NCI-H146 treated with DMSO at 0.1 percent for 48 hours (cell line): ENCODE data around the gene ATXN7L1.

Source experiments
- DNase-seq: peaks from one replicate; lab custom pipeline; 2025; ENCODE audit not compliant: unreplicated experiment; lab: John Stamatoyannopoulos, UW

ATXN7L1 gene

GRCh38 chr7:105652359-105652993, 223.9 kb downstream of the ATXN7L1 start:
- peak; percentile 63 for DNase-seq

DNA sequence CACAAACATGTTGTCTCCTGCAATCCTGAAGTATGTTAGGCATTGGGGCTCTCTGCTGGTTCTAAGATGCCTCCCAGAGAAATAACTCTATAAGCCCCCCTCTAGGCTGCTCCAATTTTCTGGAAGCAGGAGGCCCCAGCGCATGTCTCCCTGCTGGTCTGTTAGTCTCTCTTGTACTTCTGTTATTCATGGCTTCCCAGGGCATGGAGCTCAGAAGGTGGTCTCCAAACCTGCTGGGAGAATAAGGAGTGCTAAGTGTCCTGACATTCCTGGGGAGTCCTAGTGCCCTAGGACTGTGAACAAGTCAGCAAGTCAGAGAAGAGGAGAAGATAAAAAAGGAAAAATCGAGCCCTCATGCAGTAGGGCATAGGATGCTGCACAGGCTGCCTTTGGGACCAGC, 224.6 kb downstream of the ATXN7L1 start:
- no peak for DNase-seq

DNA sequence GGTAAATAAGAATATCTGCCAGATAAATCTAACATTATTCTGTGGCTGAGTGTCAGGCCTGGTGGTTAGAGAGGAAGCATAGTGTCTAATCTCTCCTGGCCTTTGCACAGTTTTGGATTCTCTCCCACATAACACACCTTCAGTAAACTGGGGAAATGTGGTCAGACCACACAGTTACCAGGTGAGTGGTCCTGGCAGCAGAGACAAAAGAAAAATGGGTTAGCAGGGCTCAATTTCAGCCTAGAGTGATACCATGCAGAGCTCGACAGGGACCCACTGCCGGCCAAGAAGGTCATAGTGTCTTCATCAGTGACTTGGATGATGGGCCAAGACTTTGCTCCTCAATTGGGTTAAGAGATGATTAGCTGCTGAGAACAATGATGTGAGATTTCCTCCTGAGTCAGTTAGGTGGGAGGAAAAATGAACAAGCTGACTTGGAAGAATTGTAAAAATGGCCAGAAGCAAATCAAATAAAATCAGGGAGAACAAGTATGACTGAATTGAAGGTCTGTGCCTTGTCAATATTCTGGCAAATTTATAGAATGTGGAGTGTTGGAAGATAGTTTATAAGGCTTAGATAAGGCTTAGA, 225.9 kb downstream of the ATXN7L1 start:
- DNase-seq: no peak

GRCh38 chr7:105649727-105650381, 226.5 kb downstream of the ATXN7L1 start:
- DNase-seq: no peak

DNA sequence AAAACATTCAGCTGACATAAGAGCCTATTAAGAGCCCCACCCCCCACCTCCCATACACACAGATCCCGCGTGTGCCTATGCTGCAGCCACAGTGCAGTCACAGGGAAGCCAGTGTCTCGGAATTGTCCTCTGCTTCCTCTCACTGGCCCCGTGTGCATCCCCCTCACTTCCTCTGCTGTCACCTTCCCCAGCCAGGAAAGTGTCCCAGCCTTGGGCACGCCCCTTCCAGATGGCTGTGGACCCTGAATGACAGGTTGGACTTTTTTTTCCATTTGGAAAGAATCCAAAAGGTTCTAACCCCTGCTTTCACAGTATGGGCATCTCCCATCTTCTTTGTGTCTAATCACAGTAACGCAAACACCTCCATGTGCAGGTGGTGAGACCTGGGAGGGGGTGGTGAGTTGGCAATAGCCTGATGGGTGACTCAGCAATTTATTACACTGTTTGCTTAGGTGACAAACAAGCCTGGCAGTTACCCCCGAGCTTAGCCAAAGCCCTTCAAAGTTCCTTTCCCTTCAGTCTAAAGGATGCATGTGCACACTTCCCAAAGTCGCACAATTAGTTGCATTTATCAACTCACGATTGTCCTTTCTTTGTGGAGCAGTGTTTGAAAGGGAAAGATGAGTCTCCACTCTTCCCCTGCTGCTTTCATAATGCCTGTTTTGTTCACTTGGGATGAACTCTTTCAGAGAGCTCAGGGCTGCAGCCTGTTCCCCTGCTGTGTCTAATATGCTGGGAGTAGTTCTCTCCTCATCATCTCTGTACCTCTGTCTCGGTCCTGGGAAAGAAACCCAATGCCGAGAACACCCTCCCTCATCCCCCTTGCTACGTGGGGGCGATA, 227.6 kb downstream of the ATXN7L1 start:
- peak; percentile 94 for DNase-seq

DNA sequence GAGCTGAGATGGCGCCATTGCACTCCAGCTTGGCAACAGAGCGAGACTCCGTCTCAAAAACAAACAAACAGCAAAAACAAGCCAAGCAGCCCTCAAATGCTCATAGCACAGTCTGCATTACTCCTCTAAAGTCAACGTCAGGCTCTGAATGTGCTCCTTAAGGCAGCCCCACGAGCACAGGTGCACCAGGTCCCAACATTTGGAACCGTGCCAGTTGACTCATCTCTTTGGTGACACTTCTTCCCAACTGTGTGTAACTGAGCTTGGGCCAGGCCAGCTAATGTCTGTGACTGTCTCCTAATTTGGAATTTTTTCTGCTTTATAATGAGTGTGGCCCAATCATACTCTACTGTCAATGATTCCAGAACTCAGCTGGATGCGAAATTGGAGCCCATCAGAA, 228.8 kb downstream of the ATXN7L1 start:
- peak; percentile 26 for DNase-seq

DNA sequence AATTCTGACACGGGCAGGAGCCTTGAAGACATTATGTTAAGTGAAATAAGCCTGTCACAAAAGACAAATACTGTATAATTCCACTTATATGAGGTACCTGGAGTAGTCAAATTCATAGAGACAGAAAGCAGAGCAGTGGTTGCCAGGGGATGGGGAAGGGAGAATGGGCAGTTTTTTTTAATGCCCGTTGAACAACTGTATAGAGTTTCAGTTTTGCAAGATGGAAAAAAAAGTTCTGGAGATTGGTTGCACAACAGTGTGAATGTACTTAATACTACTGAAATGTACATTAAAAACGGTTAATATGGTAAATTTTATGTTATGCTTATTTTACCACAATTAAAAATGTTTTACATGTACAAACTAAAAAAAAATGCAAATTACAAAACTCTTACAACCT, 231.5 kb downstream of the ATXN7L1 start:
- DNase-seq: no peak

- DNase-seq: no peak
Observed at GRCh38 chr7:105643851-105644250, 232.5 kb downstream of the ATXN7L1 start.

DNA sequence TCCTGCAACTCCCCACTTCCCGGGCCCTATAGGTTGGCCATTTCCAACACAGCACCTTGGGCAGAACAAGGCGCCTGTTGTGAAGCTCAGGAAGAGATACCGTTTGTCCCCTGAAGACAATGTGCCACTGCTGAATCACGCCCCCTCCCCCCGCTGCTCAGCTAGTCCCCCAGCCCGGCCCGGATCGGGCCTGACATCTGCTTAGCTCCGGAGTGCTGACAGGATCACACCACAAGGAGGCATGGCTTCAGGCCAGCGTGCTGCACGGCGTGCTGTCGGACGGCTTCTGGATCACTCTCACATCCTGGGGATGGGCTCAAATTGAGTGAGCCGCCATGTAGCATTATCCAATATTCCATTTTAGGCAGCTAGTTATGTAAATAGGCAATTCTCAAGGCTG, 233.0 kb downstream of the ATXN7L1 start:
- DNase-seq: no peak

DNA sequence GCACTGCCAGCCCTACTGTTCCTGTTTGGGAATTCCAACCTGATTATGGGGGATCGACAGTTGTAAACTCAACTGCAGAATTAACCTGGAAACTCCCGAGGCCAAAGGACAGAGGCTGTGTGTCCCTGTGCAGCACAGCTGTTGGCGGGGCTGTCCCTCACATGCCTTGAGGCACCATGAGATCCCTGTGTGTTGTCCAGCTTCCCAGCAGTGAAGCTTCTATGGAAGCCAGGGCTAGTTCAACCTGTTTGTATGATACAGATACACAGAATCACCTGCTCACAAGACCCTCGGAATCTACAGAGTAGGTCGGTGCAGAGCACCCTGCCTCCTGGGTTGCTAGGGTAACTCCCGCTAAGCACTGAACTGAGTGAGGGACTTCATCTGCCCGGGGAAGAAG, 234.1 kb downstream of the ATXN7L1 start:
- no peak for DNase-seq

DNA sequence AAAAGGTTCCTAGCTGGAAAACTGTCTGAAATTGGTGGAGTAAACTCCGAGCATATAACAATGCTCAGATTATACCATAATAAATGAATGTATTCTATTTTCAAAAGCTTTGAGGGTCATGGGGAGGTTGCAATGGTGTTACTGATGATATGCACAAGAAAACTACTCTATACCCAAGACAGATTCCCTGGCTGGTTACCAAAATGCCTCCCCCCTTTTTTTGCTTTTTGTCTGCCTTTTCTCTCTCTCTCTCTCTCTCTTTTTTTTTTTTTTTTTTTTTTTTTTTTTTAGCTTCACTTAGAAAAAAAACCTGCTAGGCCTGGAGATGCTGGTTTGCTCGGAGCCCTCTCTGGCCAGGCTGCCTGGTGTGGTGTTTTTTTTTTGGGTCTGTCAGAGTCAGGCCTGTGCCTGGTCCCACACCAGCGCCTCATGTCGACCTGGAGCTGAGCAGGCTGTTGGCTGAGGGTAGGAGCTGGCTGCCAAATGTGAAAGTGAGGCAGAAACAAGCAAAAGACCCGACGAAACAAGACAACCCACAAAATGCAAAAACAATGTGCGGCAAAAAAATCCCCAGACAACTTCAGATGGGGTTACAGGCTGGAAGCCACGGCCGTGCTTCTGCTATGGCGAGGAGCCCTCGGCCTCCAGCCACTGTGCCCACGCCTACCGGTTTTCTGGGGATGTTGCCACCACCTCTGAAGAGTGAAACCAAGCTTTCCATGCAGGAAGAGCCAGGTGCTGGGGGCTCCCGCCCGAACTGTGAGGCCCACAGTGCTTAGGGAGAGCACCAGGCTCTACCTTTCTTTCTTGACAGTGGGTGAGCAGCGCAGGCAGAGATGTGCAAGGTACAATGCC, 235.2 kb downstream of the ATXN7L1 start:
- DNase-seq: no peak

DNA sequence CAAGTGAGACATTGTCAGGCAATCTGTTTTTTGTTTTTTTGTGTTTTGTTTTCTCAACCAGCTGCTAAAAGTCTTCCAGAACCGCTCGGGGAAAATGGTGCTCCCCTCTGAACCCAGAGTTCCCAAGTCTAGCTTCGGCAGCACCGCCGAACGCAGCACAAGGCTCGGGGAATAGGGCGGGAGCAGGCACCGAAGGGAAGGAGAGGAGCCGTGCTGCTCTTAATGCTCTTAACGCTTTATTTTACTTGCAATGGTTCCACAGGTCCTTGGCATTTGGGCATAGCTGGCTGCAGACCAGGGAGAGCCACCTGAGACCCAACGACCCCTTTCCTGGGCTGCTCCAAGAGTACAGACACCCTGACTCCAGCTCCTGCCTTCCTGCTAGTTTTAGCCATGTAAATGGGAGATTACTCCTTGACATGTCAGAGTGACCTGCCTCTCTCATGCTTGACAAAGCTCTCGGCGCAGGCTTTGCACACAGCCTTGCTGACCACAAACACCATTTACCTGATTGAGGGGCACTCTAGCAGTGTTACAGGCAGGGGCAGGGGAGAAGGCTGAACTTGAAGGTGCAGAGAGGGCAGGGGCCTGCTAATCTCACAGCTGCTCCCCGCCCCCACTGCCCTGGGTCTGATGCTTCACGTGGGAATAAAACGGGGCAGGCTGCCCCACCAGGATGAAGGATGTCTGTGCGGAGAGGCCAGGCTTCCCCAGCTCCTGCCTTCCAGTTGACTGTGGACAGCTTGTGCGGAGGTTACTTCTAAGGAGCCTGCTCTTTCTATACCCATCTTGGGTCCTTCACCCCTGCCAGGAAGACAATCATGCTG, 236.5 kb downstream of the ATXN7L1 start:
- no peak for DNase-seq

DNA sequence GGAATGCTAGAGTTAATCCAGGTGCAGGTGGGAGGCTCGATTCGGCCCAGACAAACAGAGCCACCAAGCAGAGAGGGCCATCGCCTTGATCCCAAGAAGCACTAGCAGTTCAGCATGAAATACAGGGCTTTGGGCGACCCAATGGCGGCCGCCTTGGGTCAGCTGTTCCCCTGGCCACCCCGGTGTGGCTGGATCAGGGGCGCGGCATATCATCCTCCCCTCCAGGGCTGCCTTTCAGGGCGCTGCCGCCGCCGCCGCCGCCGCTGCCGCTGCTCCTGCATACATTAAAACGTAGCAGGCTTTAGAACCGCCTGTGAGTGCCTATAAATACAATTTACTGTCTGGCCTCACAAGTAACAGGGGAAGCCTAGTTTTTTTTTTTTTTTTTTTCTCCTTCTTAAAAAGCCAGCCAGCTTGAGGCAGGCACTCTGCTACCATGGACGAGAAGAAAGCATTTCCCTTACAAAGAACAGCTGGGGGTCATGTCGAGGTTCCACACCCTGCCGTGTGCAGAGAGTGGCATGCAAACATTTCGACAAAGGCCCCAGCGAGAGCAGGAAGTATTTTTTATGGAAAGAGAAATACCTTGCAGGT, 237.4 kb downstream of the ATXN7L1 start:
- peak; percentile 93 for DNase-seq

GRCh38 chr7:105638334-105638733, 238.1 kb downstream of the ATXN7L1 start:
- no peak for DNase-seq

DNA sequence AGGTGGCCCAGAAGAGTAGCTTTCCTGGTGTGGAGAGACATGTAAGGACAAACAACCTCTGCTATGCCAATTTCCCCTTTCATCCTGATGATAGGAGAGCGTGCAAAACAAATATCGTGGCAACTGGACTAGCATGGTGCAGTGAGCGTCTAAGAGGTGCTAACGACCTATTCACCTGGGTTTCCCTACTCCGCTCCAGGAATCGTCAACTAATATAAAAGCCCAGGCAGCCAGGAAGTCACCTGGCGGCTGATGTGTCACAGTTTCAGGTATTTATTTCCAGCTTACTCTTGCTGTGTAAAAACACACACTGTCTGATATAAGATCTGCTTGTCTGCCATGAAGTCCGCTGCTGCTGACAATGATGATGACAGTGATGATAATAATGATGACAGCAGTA, 238.6 kb downstream of the ATXN7L1 start:
- DNase-seq: peak; percentile 63

DNA sequence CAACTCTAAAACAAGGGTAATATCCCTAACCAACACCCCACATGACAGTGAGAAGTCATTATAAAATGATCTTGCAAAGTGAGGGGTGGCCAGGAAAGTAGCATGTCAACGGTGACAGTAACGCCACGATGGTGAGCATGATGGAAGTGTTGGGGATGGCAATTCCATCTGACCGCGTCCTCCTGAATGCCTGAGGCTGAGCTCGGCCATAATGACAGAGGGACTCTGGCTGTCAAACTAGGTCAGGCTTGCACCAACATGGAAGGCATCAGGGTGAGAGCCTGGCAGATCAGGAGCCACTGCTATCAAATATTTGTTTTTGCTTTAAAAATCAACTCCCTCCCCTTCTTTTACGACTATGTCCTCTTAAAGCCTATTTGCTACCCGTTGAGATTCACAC, 239.4 kb downstream of the ATXN7L1 start:
- no peak for DNase-seq

DNA sequence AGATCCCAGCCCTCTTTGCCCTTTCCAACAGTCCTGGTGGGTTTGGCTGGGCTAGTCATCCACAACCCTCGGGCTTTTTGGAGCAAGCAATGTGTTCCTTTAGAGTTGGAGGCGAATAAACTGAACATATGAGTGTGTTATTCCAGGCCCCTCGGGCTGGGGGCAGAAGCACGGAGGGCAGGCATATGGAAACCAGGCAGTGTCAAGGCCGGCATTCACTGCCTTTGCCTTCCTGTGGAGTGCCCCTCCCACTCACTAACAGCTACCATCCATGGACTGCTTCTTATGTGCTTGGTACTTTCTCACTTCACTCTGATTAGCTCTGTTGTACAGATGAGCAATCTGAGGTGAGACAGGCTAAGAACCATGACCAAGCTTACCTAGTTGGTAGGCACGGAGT, 241.2 kb downstream of the ATXN7L1 start:
- no peak for DNase-seq

GRCh38 chr7:105625986-105626385, 250.4 kb downstream of the ATXN7L1 start:
- DNase-seq: no peak

- no peak for DNase-seq
Observed at GRCh38 chr7:105623906-105624305, 252.5 kb downstream of the ATXN7L1 start.

DNA sequence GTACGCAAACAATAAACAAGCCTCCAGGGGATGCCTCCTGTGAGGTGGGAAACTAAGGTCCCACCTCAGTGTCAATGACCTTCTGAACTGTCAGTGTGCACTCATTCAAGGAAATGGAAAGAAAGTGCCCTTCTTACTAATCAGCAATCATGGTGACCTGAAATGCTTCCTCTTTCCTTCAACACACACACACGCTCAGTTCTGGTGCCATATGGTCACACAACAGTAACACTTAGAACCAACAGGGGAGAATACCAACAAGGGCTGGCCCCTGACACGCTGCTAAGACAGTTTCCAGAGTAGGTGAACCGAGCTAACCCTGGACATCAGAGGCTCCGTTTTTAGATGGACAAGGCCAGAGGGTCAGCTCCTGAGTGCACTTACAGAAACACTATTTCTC, 253.0 kb downstream of the ATXN7L1 start:
- DNase-seq: no peak
